ENCODE measurements around the gene MAPKAP1. TPM values are rescaled to one million over a fixed set of nuclear protein-coding genes. Genes with fewer than 3 reads are reported as not detected.

The MAPKAP1 gene
- total and polyA plus RNA-seq, 9 of the 15 experiments (the other 6 are each of a cell fraction or from before 2014, with no cell fraction given) = 2.6 to 82.1 (median 61.1) TPM

- TF ChIP-seq PHF21A (IDR thresholded peaks at IDR 0.05; ENCODE audit: borderline replicate concordance, low read depth) = 0 out of 2 replicates have a peak, but pooled peaks have one; percentile 44
- TF ChIP-seq RUNX1 (IDR thresholded peaks at IDR 0.05; ENCODE audit: low read depth) = no peak
- no peak for TF ChIP-seq BCLAF1 (IDR thresholded peaks at IDR 0.05; ENCODE audit: borderline replicate concordance in 1 of 2, control insufficient read depth in 1 of 2, low read depth in 2 of 2, low read length in 1 of 2)
- no peak for TF ChIP-seq GTF3C2 (IDR thresholded peaks at IDR 0.05; ENCODE audit: borderline replicate concordance, extremely low read depth, insufficient read length)
- TF ChIP-seq ZNF696 (CRISPR knock-in tag; conservative IDR thresholded peaks at IDR 0.05) = no peak
- 0 out of 2 replicates have a peak, but pooled peaks have one; percentile 29 for TF ChIP-seq HNRNPL (IDR thresholded peaks at IDR 0.05; ENCODE audit: low read depth, low read length)
- no peak for TF ChIP-seq PHTF2 (CRISPR knock-in tag; IDR thresholded peaks at IDR 0.05)
- no peak for TF ChIP-seq GTF2B (IDR thresholded peaks at IDR 0.05; ENCODE audit: extremely low read depth, insufficient read length)
- TF ChIP-seq SMARCB1 (IDR thresholded peaks at IDR 0.05; ENCODE audit: insufficient read length, low read depth) = no peak
- peak; percentile 47; the same call in 1 of the 2 replicates for TF ChIP-seq TFAP4 (CRISPR knock-in tag; IDR thresholded peaks at IDR 0.05; ENCODE audit: borderline replicate concordance)
- no peak for TF ChIP-seq SAFB2 (IDR thresholded peaks at IDR 0.05; ENCODE audit: borderline replicate concordance, low read depth, low read length, severe bottlenecking)
- TF ChIP-seq FOXA1 (IDR thresholded peaks at IDR 0.05; ENCODE audit: borderline replicate concordance) = no peak
- no peak for TF ChIP-seq DACH1 (IDR thresholded peaks at IDR 0.05; ENCODE audit: partially characterized antibody)
- no peak for TF ChIP-seq ZNF274 (IDR thresholded peaks at IDR 0.05; ENCODE audit: borderline replicate concordance, low read depth, low read length)
- no peak for TF ChIP-seq BHLHE40 (IDR thresholded peaks at IDR 0.05; ENCODE audit: low read length)
- peak; percentile 36 for TF ChIP-seq PCBP1 (IDR thresholded peaks at IDR 0.05; ENCODE audit: low read depth, low read length, poor library complexity, severe bottlenecking)
- TF ChIP-seq ILF3 (IDR thresholded peaks at IDR 0.05; ENCODE audit: borderline replicate concordance) = no peak
- TF ChIP-seq SNRNP70 (optimal IDR thresholded peaks at IDR 0.05; ENCODE audit: low read depth, low read length) = no peak
- TF ChIP-seq ZC3H8 (IDR thresholded peaks at IDR 0.05) = no peak
Measured at GRCh38 chr9:125407974-125408900, 298.8 kb downstream of the MAPKAP1 start (continued).

Data from K562 (cell line).